HUES64 (cell line): ENCODE results near the gene NR6A1.
"Not testable (repeated sequence)": the region's sequence is repeated elsewhere in the genome, so short reads cannot be mapped to it uniquely, and the experiment has no call there.

Experiments
- H3K27ac ChIP-seq: 2 replicates; pipeline ENCODE4 v1.7.0; 2013; ENCODE audit warnings: low read depth, low read length, inconsistent platforms
- H3K27me3 ChIP-seq: 2 replicates; pipeline ENCODE4 v1.6.1; 2013; ENCODE audit warnings: mild to moderate bottlenecking, low read length; ENCODE audit not compliant: insufficient read depth
- H3K36me3 ChIP-seq: 2 replicates; pipeline ENCODE4 v1.6.1; 2013; ENCODE audit warnings: mild to moderate bottlenecking, low read length; ENCODE audit not compliant: insufficient read depth
- H3K4me1 ChIP-seq: 2 replicates; pipeline ENCODE4 v1.6.1; 2013; ENCODE audit warnings: mild to moderate bottlenecking, low read length, moderate library complexity; ENCODE audit not compliant: insufficient read depth
- H3K4me3 ChIP-seq: 2 replicates; pipeline ENCODE4 v1.5.1; 2013; ENCODE audit warnings: mild to moderate bottlenecking, low read length, moderate library complexity
- H3K9ac ChIP-seq: 2 replicates; pipeline ENCODE4 v1.6.1; 2013; ENCODE audit warnings: mild to moderate bottlenecking, low read depth, low read length
- H3K9me3 ChIP-seq: 2 replicates; pipeline ENCODE4 v1.6.1; 2013; ENCODE audit warnings: low read depth, low read length; ENCODE audit not compliant: insufficient read depth
- WGBS: fragments of 150-250, 120-280 bp; methylation state at CpG from one replicate; pipeline ENCODE4 v1.1.7; 2013; ENCODE audit warnings: missing lambda C conversion rate; 5-methylcytosine and 5-hydroxymethylcytosine counted together

Gene NR6A1

DNA sequence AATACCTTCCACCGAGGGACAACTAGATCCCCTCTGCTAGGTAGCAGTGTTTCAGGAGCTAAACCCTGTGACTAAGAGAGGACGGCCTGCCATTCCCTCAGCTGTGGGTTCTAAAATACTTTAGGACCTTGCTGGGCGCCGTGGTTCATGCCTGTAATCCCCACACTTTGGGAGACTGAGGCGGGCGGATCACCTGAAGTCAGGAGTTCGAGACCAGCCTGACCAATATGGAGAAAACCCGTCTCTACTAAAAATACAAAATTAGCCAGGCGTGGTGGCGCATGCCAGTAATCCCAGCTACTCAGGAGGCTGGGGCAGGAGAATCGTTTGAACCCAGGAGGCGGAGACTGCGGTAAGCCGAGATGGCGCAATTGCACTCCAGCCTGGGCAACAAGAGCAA, 1.8 kb upstream of the NR6A1 start:
- H3K9ac ChIP-seq, H3K27ac ChIP-seq, H3K9me3 ChIP-seq, H3K36me3 ChIP-seq, H3K4me3 ChIP-seq: not testable (repeated sequence)
- WGBS, result 95% methylated on average over 15 of the region's 15 CpGs
- peaks cover 13% of the 10 kb centered on the region for H3K4me1 ChIP-seq
- peaks cover 35% of the 10 kb centered on the region for H3K27me3 ChIP-seq

DNA sequence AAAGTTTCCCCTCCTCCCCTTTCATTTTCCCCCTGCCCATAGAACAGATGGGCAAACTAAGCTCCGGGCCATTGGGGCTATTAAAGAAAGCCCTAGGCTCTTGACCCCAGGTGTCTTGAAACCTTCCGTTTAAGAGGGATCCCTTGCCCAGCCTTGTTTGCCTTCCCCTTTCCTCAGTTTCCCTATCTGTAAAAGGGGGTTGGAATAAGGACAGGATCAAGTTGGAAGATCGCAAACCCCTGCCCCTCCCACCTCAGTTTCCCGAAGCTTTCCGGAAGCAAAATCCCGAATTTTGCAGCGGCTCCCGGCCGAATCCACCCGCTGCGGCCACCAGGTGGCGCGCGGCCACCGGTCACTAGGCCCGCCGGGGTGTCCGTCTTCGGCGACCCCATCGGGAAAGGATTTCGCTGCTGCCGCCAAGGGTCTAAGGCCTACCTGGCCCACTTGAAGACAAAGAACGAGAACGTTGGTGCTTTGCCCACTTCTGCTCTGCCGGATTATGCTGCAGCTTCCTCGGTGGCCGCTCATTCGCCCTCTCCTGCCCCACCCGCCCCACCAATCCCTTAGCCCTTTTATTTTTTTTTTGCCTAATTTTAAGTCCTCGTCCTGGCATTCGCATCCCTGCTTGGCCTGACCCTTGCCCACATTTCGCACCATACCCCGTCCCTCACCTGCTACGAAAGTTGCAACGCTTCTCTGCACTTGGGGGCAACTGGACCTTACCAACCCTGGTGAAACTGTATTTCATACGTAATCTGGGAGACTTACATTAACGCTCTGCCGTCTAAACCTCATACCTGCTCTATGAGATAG, 962 bp upstream of the NR6A1 start:
- Histone ChIP-seq H3K27me3 (peaks cover 35% of the 10 kb centered on the region), H3K4me3 (peak overlapping the region; percentile 85), H3K27ac (no peak overlapping the region), H3K9ac (no peak overlapping the region), H3K4me1 (peaks cover 21% of the 10 kb centered on the region), H3K36me3 (no peaks in the 10 kb centered on the region), H3K9me3 (no peaks in the 10 kb centered on the region)
- WGBS, result 26% methylated on average over 39 of the region's 39 CpGs

DNA sequence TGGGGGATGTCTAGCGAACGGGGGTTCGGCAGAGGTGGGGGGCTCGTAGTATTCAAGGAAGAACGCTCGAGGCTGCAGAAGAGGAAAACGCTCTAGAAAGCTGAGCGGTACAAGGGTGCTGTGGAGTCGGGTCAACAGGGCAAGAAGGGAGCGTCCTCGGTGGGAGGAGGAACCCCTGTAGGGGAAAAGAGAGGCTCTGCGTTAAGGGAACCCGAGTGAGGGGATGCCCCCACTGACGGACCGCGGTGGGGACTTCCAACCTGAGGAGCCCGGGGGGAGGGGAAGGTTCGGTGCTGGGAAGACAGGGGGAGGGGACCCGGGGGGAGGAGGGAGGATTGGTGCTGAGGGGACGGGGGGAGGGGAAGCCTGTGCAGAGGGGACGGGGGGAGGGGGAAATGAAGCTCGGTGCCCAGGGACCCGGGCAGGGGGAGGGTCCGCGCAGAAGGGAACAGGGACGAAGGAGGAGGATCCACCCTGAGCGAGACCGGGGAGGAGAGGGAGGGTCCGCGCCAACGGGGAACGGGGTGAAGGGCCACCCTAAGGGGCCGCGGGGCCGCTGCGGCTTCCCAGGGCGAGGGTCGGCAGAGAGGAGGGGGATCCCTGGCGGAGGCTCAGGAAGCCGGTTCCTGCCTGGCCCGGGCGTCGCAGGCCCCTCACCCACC, 621 bp downstream of the NR6A1 start:
- Histone ChIP-seq H3K27me3 (peaks cover 28% of the 10 kb centered on the region), H3K4me3 (peak overlapping the region; percentile 85), H3K27ac (peak overlapping the region; percentile 91; the same call in 1 of the 2 replicates), H3K4me1 (peaks cover 37% of the 10 kb centered on the region), H3K9ac (peak overlapping the region; percentile 93), H3K9me3 (no peaks in the 10 kb centered on the region), H3K36me3 (no peaks in the 10 kb centered on the region)
- WGBS, result 1% methylated on average over 43 of the region's 43 CpGs

DNA sequence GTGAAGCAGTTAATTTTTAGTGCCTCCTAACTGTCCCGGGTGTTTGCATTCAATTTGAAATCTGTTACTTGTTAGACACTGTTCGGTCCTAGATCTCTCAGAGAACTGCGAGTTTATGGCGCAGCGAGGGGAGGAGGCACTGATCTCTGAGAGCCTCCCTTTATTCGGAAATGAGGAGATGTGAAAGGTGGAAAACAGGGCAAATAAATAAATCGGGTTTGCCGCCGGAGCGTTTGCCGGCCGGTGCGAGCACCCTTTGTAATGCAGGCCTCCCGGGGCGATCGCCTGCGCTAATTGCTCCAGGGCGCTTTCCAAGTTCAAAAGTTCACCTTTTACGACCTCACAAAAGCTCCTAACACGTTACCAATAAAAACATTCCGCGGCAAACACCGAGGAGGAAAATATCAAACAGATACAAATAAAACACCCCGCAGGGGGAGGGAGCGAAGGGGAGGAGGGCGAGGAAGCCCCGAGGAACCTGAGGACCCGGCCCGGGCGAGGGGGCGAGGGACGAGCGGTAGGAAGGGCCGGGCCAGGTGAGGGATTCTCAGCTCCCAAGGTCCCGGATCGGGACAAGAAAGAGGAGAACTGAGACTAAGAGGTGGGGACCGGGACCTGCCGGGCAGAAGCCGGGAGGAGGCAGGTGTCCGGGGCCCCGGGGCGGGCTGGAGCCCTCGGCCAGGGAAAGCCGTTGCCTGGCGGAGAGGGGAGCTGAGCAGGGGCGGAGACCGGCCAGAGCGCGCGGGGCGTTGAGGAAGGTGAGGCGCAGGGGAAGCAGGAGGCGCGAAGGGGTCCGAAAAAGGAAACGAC, 1.4 kb downstream of the NR6A1 start:
- Histone ChIP-seq H3K9ac (peak overlapping the region; percentile 68), H3K9me3 (no peaks in the 10 kb centered on the region), H3K4me3 (peak overlapping the region; percentile 85), H3K27ac (peak overlapping the region; percentile 72; the same call in 1 of the 2 replicates), H3K4me1 (peaks cover 43% of the 10 kb centered on the region), H3K27me3 (peaks cover 28% of the 10 kb centered on the region), H3K36me3 (no peaks in the 10 kb centered on the region)
- WGBS, result under 1% methylated on average over 52 of the region's 56 CpGs

DNA sequence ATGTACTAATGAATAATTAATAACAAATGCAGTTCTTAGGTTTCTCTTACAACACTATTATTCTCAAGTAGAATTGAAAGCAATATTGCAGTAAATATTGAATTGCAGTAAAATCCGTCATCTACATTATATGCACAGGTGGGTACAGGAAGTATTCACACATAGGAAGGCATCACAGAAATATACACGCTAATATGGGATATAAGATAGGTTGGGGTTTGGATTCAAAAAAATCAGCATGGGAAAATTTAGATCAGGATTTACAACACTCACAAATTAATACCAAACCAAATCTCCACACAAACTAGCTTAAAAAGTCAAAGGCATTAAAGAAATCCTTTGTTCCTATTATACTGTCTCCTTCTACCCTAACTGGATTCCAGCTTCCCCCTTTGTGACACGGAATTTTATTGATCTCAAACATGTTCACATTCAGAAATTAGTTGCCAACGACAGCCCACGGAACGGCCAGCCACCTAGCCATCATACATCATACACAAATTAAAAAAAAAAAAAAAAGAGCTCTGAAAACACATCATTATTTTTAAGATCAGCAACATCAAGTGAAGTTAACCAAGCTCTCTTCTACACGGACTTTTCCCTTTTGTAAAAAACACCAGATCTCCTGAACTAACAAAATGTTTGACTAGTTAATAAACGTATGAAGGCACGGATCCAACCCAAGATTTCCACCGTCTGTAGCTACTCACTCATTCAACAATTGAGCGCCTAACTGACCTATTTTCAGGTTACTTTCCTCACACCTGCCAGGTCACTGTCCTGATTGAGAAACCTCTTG, 2.2 kb downstream of the NR6A1 start:
- H3K36me3 ChIP-seq, result no peaks in the 10 kb centered on the region
- under 1% methylated on average over 9 of the region's 11 CpGs for WGBS
- H3K4me1 ChIP-seq, result peaks cover 50% of the 10 kb centered on the region
- H3K4me3 ChIP-seq, result peak overlapping the region; percentile 85
- H3K27ac ChIP-seq, result peak overlapping the region; percentile 72; the same call in 1 of the 2 replicates
- peak overlapping the region; percentile 68; the same call in 1 of the 2 replicates for H3K9ac ChIP-seq
- H3K9me3 ChIP-seq, result no peaks in the 10 kb centered on the region
- peaks cover 28% of the 10 kb centered on the region for H3K27me3 ChIP-seq

DNA sequence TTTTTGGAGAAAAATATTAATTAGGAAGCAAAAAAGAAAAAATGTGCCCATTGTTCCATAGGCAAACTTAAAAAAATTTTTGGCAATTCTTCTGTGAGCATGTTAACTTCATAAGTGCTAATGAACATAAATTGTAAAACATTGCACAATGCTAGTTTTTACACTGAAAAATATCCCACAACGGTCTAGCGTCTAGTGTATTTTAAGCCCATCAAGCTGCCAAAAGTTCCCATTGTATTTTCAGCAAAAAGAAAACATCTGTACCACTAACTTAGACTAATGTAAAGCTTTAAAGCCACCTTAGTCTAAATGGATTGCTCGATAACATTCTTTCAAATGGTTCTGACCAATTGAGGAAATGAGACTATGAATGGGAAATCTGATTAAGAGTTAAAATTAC, 2.8 kb downstream of the NR6A1 start:
- Histone ChIP-seq H3K27ac (no peak overlapping the region), H3K4me3 (peak overlapping the region; percentile 85), H3K9ac (peak overlapping the region; percentile 9; the same call in 1 of the 2 replicates), H3K4me1 (peaks cover 53% of the 10 kb centered on the region), H3K36me3 (no peaks in the 10 kb centered on the region), H3K27me3 (peaks cover 28% of the 10 kb centered on the region), H3K9me3 (no peaks in the 10 kb centered on the region)
- WGBS, result 47% methylated on average over 3 of the region's 3 CpGs

DNA sequence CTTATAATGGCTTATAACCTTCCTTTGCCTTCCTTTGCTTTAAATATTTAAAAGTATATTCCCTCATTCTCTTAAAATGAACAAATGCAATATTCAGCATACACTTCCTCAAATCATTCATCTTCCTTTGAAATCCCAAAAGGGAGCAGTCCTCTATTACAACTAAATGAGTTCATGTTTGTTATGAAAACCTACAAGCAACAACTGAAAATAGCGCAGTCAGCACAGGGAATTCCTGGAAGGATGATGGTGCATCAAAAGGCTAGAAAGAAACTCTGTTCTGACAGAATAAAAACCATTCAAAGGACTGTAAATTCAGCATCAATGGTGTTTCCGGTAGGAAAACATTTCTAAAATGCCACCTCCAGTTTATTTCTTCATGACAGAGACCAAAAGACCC, 3.3 kb downstream of the NR6A1 start:
- H3K9me3 ChIP-seq, result no peaks in the 10 kb centered on the region
- no peaks in the 10 kb centered on the region for H3K36me3 ChIP-seq
- H3K27ac ChIP-seq, result no peak overlapping the region
- peaks cover 58% of the 10 kb centered on the region for H3K4me1 ChIP-seq
- H3K27me3 ChIP-seq, result peaks cover 28% of the 10 kb centered on the region
- WGBS, result 29% methylated on average over 2 of the region's 2 CpGs
- H3K9ac ChIP-seq, result no peak overlapping the region
- H3K4me3 ChIP-seq, result peak overlapping the region; percentile 85; the same call in 1 of the 2 replicates

DNA sequence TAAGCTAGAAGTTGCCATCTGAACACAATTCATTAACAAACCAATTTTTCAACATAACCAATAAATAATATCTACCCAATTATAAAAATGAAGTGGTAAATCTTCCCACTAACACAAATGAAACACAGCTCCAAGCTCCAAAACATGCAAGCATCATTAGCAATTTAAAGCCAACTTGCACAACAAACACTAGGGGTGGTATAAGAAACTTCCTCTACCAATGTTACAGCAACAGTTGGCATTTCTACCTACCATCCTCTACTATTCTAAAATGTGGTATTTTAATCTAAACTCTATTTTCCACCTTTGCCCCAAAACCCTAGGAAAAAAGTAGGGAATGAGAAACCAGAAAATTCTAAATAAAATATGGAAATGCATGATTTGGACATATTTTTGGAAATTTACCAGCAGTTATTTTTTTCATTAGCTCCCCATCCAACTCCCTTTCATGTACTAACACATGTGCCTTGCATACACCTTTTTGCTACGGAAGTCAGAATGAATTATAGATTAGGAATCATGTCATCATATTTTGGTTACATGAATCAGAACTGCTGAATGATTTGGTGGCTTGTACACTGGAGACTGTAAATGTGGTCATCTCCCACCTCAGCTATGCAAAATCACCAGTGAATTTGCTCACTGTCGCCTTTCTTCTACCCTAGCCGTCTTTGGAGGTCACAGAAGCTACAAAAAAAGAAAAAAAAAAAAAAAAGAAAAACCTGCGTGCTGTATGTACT, 4.1 kb downstream of the NR6A1 start:
- Histone ChIP-seq H3K4me1 (peaks cover 67% of the 10 kb centered on the region), H3K9me3 (no peaks in the 10 kb centered on the region), H3K4me3 (peak overlapping the region; percentile 85; the same call in 1 of the 2 replicates), H3K27me3 (peaks cover 28% of the 10 kb centered on the region), H3K9ac (no peak overlapping the region; the same call in 1 of the 2 replicates), H3K36me3 (no peaks in the 10 kb centered on the region), H3K27ac (no peak overlapping the region)
- WGBS, result 20% methylated on average over 1 of the region's 4 CpGs

DNA sequence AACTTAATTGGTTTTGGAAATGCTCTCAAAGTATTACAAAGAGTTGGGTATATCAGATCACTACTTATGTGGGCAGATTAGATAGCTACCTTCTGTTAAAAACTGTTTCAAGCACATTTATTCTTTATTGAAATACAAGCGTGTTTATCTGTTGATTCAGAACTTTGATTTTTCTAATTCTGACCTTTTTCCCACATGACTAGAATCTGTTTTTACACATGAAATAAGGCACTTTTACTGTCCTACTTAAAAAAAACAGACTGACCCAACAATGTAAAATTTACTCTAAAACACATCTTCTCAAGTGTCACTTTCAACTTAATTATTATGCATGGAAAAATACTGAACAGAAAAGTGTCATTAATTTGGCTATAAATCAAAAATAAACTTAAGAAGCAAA, 4.8 kb downstream of the NR6A1 start:
- H3K27me3 ChIP-seq, result peaks cover 28% of the 10 kb centered on the region
- H3K27ac ChIP-seq, result peak overlapping the region; percentile 67; the same call in 1 of the 2 replicates
- no peaks in the 10 kb centered on the region for H3K9me3 ChIP-seq
- peak overlapping the region; percentile 85; the same call in 1 of the 2 replicates for H3K4me3 ChIP-seq
- peak overlapping the region; percentile 59; the same call in 1 of the 2 replicates for H3K9ac ChIP-seq
- H3K4me1 ChIP-seq, result peaks cover 73% of the 10 kb centered on the region
- H3K36me3 ChIP-seq, result no peaks in the 10 kb centered on the region
- 50% methylated on average over 1 of the region's 1 CpG for WGBS

DNA sequence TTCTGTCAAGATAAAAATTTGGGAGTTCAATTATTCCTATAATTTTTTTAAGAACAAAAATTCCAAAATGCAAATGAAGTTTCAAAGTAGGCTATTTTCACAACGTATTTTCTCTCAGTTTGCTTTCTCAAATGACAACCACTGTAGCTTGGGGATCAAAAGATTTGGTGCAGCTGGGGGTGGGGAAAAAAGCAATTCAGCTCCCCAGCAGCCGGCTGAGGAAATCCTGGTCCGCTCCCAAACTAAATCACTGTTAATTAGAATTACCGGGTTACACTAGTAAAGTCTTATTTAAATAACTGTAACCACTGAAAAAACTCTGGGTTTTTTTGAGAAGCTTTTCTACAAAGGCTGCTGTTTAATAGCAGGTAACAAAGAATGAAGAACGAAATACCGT, 5.7 kb downstream of the NR6A1 start:
- peaks cover 79% of the 10 kb centered on the region for H3K4me1 ChIP-seq
- H3K27me3 ChIP-seq, result peaks cover 28% of the 10 kb centered on the region
- H3K36me3 ChIP-seq, result no peaks in the 10 kb centered on the region
- 17% methylated on average over 2 of the region's 6 CpGs for WGBS
- peak overlapping the region; percentile 67 for H3K27ac ChIP-seq
- peak overlapping the region; percentile 59; the same call in 1 of the 2 replicates for H3K9ac ChIP-seq
- peak overlapping the region; percentile 85 for H3K4me3 ChIP-seq
- H3K9me3 ChIP-seq, result no peaks in the 10 kb centered on the region
